Nephron progenitor cell (in vitro differentiated cells): ENCODE measurements around the gene CIAO3.
A peak's percentile ranks its signal among the peaks of the same experiment; 100 is the strongest.
"Not testable (repeated sequence)": the region's sequence is repeated elsewhere in the genome, so short reads cannot be mapped to it uniquely, and the experiment has no call there.

ENCODE experiments used
- DNase-seq: peaks from one replicate; pipeline ENCODE4 v3.0.0; 2021
- H3K27ac Mint-ChIP-seq: 2 replicates; pipeline ENCODE4 v1.8.0; 2021; ENCODE audit warnings: mild to moderate bottlenecking, moderate library complexity, mixed read lengths
- H3K27me3 Mint-ChIP-seq: 2 replicates; pipeline ENCODE4 v1.8.0; 2021; ENCODE audit warnings: mild to moderate bottlenecking, low read depth, mixed read lengths; ENCODE audit not compliant: poor library complexity
- H3K36me3 Mint-ChIP-seq: 2 replicates; pipeline ENCODE4 v1.8.0; 2021; ENCODE audit warnings: low read depth, mixed read lengths
- H3K4me1 Mint-ChIP-seq: 2 replicates; pipeline ENCODE4 v1.8.0; 2021; ENCODE audit warnings: mixed read lengths
- H3K4me3 Mint-ChIP-seq: 2 replicates; pipeline ENCODE4 v1.8.0; 2021; ENCODE audit warnings: mild to moderate bottlenecking, moderate library complexity, mixed read lengths
- H3K9me3 Mint-ChIP-seq: 2 replicates; pipeline ENCODE4 v1.8.0; 2021; ENCODE audit warnings: mild to moderate bottlenecking, moderate library complexity, mixed read lengths
- TF ChIP-seq, protein P1 (sequence below): fragments of 200-600 bp; sonication (generic); IDR thresholded peaks from 2 replicates; pipeline ENCODE4 v1.5.0; 2021; ENCODE audit warnings: antibody characterized with exemption

CIAO3 gene

DNA sequence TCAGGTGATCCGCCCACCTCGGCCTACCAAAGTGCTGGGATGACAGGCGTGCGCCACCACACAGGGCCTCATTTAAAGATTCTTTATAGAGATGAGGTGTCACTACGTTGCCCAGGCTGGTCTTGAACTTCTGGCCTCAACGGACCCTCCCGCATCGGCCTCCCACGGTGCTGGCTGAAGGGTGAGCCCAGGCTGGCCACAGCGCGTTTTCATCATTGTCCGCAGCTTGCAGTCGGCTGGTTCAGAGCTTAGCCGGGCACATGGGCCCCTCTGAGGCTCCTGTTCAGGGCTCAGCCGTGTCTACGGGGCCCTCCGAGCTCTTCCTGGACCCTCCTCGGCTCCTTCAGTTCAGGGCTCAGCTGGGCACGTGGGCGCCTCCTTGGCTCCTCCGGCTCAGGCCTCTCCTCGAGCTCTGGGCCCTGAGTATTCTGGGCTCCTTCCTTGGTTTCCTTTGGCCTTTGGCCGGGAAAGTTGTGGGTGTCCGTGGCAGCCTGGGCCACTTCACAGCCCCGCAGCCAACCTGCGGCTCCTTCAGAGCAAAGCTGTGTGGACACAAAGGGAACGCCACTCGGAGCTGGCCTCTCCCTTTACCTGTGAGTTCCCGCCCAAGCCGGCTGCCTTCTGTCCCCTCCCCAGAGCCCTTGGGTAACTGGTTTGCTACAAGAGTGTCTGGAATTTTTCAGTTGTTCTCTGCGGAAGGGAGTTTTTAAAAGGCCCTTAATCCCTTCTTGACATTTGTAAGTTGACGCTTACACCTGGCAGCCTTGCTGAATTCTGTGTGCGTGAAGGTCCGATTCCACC lies 18.5 kb upstream of the CIAO3 start:
- TF ChIP-seq, protein P1, sequence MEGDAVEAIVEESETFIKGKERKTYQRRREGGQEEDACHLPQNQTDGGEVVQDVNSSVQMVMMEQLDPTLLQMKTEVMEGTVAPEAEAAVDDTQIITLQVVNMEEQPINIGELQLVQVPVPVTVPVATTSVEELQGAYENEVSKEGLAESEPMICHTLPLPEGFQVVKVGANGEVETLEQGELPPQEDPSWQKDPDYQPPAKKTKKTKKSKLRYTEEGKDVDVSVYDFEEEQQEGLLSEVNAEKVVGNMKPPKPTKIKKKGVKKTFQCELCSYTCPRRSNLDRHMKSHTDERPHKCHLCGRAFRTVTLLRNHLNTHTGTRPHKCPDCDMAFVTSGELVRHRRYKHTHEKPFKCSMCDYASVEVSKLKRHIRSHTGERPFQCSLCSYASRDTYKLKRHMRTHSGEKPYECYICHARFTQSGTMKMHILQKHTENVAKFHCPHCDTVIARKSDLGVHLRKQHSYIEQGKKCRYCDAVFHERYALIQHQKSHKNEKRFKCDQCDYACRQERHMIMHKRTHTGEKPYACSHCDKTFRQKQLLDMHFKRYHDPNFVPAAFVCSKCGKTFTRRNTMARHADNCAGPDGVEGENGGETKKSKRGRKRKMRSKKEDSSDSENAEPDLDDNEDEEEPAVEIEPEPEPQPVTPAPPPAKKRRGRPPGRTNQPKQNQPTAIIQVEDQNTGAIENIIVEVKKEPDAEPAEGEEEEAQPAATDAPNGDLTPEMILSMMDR = no peak
- H3K27me3 Mint-ChIP-seq = peaks cover 11% of the 10 kb centered on the region
- peaks cover 11% of the 10 kb centered on the region for H3K9me3 Mint-ChIP-seq
- H3K36me3 Mint-ChIP-seq = no peaks in the 10 kb centered on the region
- DNase-seq = no peak
- peak overlapping the region; percentile 55 for H3K4me3 Mint-ChIP-seq
- peaks cover 23% of the 10 kb centered on the region for H3K4me1 Mint-ChIP-seq
- peak overlapping the region; percentile 85 for H3K27ac Mint-ChIP-seq

DNA sequence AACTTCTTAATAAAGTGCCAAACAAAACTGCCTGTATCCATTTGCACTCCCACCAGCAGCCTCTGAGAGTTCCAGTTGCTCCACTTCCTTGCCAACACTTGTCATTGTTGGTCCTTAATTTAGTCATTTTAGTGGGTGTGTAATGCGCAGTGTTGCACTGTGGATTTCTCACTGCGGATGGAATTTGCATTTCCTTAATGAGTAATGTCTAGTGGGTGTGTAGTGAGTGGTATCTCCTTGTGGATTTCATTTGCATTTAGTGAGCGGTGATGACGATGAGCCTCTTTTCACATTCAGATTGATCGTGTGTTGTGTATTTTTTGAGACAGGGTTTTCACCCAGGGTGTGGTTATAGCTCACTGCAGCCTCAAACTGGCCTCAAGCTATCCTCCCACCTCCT lies 15.6 kb upstream of the CIAO3 start:
- Mint-ChIP-seq H3K4me3 (no peak overlapping the region), H3K27me3 (peaks cover 33% of the 10 kb centered on the region), H3K36me3 (no peaks in the 10 kb centered on the region), H3K4me1 (peaks cover 32% of the 10 kb centered on the region), H3K9me3 (peaks cover 11% of the 10 kb centered on the region), H3K27ac (no peak overlapping the region)
- TF ChIP-seq, protein P1 = no peak
- no peak for DNase-seq

DNA sequence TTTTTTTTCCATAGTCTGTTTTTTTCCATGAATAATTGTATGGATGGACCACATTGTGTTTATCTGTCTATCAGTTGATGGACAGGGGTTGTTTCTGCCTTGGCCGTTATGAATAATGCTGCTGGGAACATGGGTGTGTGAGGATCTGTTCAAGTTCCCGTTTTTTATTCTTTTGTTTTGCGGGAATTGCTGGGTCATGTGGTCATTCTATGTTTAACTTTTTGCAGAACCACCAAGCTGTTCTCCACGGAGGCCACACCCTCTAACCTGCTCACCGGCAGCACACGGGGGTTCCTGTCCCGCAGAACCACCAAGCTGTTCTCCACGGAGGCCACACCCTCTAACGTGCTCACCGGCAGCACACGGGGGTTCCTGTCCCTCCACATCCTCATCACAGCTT lies 13.9 kb upstream of the CIAO3 start:
- peaks cover 45% of the 10 kb centered on the region for H3K27me3 Mint-ChIP-seq
- no peaks in the 10 kb centered on the region for H3K36me3 Mint-ChIP-seq
- no peak overlapping the region for H3K4me3 Mint-ChIP-seq
- H3K27ac Mint-ChIP-seq = no peak overlapping the region
- H3K9me3 Mint-ChIP-seq = peaks cover 11% of the 10 kb centered on the region
- TF ChIP-seq, protein P1 = no peak
- peaks cover 34% of the 10 kb centered on the region for H3K4me1 Mint-ChIP-seq
- DNase-seq = no peak

- H3K4me3 Mint-ChIP-seq, DNase-seq, H3K27ac Mint-ChIP-seq, H3K36me3 Mint-ChIP-seq: not testable (repeated sequence)
- Mint-ChIP-seq H3K4me1 (peaks cover 31% of the 10 kb centered on the region), H3K9me3 (peaks cover 11% of the 10 kb centered on the region), H3K27me3 (peaks cover 45% of the 10 kb centered on the region)
These were observed 13.4 kb upstream of the CIAO3 start for GRCh38 chr16:754121-754607.

DNA sequence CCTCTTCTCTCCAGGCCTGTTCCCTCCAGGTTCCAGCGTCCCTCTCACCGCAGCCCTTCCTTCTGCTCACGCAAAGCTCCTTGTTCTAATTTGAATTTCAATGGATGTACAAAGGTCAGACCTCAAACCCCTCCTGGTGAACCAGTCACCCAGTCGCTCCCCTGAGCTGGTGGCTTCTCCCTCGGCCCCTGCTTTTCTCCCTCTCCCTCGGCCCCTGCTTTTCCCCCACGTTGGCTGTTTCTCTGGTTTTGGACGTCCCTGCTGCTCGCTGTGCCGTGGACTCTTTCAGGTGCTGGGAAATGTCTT lies 11.2 kb upstream of the CIAO3 start:
- Mint-ChIP-seq H3K4me3 (no peak overlapping the region), H3K27ac (no peak overlapping the region), H3K9me3 (peaks cover 5% of the 10 kb centered on the region), H3K4me1 (peaks cover 24% of the 10 kb centered on the region), H3K36me3 (no peaks in the 10 kb centered on the region), H3K27me3 (peaks cover 48% of the 10 kb centered on the region)
- TF ChIP-seq, protein P1 = no peak
- DNase-seq = no peak

DNA sequence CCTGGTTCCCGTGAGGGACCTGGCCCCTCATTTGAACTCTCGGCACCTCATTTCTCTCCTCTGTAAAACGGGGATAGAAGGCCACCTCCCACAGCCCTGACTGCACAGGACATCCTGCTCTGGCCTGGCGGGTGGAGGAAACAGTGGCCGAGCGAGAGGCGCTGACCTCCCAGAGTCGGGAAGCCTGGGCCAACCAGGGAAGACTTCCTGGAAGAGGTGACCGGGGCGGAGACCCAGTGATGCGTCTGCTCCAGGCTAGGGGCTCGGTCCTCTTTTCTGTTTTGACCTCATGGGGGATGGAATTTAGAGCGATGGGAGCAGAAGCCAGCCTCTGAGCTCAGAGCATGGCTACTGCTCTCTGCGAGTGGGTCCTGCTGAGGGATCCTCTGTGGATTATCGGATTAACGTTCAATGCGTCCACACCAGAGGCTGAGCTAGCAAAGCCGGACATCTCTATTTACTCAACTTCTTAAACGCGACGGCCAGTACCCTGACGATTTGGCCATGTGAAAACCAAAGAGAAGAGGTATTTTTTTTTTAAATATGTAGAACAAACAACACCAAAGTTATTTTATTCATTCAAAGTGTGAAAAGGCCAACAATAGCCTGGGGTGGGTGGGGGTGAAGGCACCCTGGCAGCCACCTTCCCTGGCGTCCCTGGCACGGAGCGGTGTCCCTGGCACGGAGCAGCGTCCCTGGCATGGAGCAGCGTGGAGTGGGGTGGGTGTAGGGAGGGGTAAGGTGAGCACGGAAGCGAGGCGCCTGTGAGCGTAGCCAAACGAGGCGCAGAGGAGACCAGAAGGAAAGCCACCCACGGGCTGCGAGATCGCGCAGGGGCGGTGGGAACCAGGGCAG lies 10.6 kb upstream of the CIAO3 start:
- H3K36me3 Mint-ChIP-seq = no peaks in the 10 kb centered on the region
- peaks cover 24% of the 10 kb centered on the region for H3K4me1 Mint-ChIP-seq
- TF ChIP-seq, protein P1 = no peak
- peaks cover 2% of the 10 kb centered on the region for H3K9me3 Mint-ChIP-seq
- H3K27ac Mint-ChIP-seq = no peak overlapping the region
- no peak overlapping the region for H3K4me3 Mint-ChIP-seq
- H3K27me3 Mint-ChIP-seq = peaks cover 48% of the 10 kb centered on the region
- no peak for DNase-seq
